Measurements from ENCODE around the gene BTNL3. TPM values are rescaled to one million over a fixed set of nuclear protein-coding genes. Genes with fewer than 3 reads are reported as not detected.
A peak's percentile ranks its signal among the peaks of the same experiment; 100 is the strongest.

Gene BTNL3
- total RNA-seq: not detected in 3 replicates
- long read RNA-seq: 0 reads

DNA sequence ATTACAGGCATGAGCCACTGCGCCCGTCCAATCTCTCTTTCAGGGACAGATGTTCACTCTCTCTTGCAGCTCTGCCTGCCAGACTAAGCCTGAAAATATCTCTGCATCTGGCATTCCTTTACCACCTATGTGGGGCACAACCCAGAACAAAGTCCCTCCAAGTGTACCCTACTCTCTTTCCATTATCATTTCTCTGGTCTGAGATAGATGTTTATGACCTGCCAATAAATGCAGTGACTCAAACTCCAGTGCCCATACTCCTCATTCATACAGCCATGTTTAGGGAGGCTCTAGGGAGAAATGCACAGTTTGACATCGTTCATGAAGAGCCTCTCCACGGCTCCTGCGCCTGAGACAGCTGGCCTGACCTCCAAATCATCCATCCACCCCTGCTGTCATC lies at the start of gene BTNL3:
Gene BTNL3, plus strand, starts transcription at position 255 of the 400 bp plus-strand sequence. CDS start 183 bp downstream, outside the sequence.
- H3K9me3 Mint-ChIP-seq (ENCODE audit: low read depth): no peaks in the 10 kb centered on the region
- no peak within 1 kb of the TSS for H3K27ac Mint-ChIP-seq (ENCODE audit: unreplicated experiment)
- TF ChIP-seq, protein P1, sequence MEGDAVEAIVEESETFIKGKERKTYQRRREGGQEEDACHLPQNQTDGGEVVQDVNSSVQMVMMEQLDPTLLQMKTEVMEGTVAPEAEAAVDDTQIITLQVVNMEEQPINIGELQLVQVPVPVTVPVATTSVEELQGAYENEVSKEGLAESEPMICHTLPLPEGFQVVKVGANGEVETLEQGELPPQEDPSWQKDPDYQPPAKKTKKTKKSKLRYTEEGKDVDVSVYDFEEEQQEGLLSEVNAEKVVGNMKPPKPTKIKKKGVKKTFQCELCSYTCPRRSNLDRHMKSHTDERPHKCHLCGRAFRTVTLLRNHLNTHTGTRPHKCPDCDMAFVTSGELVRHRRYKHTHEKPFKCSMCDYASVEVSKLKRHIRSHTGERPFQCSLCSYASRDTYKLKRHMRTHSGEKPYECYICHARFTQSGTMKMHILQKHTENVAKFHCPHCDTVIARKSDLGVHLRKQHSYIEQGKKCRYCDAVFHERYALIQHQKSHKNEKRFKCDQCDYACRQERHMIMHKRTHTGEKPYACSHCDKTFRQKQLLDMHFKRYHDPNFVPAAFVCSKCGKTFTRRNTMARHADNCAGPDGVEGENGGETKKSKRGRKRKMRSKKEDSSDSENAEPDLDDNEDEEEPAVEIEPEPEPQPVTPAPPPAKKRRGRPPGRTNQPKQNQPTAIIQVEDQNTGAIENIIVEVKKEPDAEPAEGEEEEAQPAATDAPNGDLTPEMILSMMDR (IDR thresholded peaks at IDR 0.05): no peak
- H3K4me1 Mint-ChIP-seq (ENCODE audit: low read depth): no peaks in the 10 kb centered on the region
- no peak for DNase-seq (ENCODE audit: low spot score)
- H3K27me3 Mint-ChIP-seq (ENCODE audit: low read depth): peaks cover 2% of the 10 kb centered on the region
- no peak within 1 kb of the TSS for H3K4me3 Mint-ChIP-seq (ENCODE audit: unreplicated experiment)
- no peaks in the 10 kb centered on the region for H3K36me3 Mint-ChIP-seq (ENCODE audit: low read depth)

DNA sequence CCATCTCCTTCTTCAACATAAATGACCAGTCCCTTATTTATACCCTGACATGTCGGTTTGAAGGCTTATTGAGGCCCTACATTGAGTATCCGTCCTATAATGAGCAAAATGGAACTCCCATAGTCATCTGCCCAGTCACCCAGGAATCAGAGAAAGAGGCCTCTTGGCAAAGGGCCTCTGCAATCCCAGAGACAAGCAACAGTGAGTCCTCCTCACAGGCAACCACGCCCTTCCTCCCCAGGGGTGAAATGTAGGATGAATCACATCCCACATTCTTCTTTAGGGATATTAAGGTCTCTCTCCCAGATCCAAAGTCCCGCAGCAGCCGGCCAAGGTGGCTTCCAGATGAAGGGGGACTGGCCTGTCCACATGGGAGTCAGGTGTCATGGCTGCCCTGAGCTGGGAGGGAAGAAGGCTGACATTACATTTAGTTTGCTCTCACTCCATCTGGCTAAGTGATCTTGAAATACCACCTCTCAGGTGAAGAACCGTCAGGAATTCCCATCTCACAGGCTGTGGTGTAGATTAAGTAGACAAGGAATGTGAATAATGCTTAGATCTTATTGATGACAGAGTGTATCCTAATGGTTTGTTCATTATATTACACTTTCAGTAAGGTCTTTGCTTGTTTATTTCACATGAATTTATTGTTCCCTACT lies 38.2 kb upstream of the BTNL3 start:
- H3K4me1 Mint-ChIP-seq (ENCODE audit: low read depth): no peaks in the 10 kb centered on the region
- no peaks in the 10 kb centered on the region for H3K36me3 Mint-ChIP-seq (ENCODE audit: low read depth)
- no peak overlapping the region for H3K27ac Mint-ChIP-seq (ENCODE audit: unreplicated experiment)
- TF ChIP-seq, protein P1 (IDR thresholded peaks at IDR 0.05): no peak
- H3K27me3 Mint-ChIP-seq (ENCODE audit: low read depth): peaks cover 7% of the 10 kb centered on the region
- no peak overlapping the region for H3K4me3 Mint-ChIP-seq (ENCODE audit: unreplicated experiment)
- peaks cover 2% of the 10 kb centered on the region for H3K9me3 Mint-ChIP-seq (ENCODE audit: low read depth)
- no peak for DNase-seq (ENCODE audit: low spot score)

GRCh38 chr5:180959661-180960060 lies 29.0 kb upstream of the BTNL3 start:
- H3K4me1 Mint-ChIP-seq (ENCODE audit: low read depth): peaks cover 17% of the 10 kb centered on the region
- H3K27ac Mint-ChIP-seq (ENCODE audit: unreplicated experiment): peak overlapping the region; percentile 73
- TF ChIP-seq, protein P1 (IDR thresholded peaks at IDR 0.05): no peak
- DNase-seq (ENCODE audit: low spot score): no peak
- H3K9me3 Mint-ChIP-seq (ENCODE audit: low read depth): no peaks in the 10 kb centered on the region
- H3K4me3 Mint-ChIP-seq (ENCODE audit: unreplicated experiment): no peak overlapping the region
- H3K36me3 Mint-ChIP-seq (ENCODE audit: low read depth): no peaks in the 10 kb centered on the region
- peaks cover 4% of the 10 kb centered on the region for H3K27me3 Mint-ChIP-seq (ENCODE audit: low read depth)

DNA sequence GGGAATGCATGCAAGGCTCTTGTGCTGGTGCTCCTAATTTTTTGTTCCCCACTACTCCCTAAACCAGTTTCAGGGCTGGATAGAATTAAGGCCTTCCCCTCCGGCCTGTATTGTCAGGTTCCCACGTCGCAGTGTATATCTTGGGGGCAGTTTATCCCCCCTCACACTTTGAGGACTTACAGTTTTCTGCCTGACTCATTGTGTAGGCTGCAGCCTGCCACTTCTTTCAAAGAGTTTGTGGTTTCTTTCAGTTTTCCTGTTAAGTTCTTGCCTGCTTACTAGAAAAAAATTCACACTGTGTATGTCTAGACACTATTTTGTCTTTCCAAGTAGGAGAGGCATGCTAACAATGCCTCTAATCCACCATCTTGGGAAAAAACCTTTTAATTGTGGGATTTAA lies 28.4 kb upstream of the BTNL3 start:
- Mint-ChIP-seq H3K4me1 (ENCODE audit: low read depth) (peaks cover 17% of the 10 kb centered on the region), H3K36me3 (ENCODE audit: low read depth) (no peaks in the 10 kb centered on the region), H3K27me3 (ENCODE audit: low read depth) (peaks cover 4% of the 10 kb centered on the region), H3K9me3 (ENCODE audit: low read depth) (no peaks in the 10 kb centered on the region), H3K4me3 (ENCODE audit: unreplicated experiment) (no peak overlapping the region), H3K27ac (ENCODE audit: unreplicated experiment) (peak overlapping the region; percentile 65)
- TF ChIP-seq, protein P1 (IDR thresholded peaks at IDR 0.05): no peak
- DNase-seq (ENCODE audit: low spot score): no peak

- Mint-ChIP-seq H3K4me3 (ENCODE audit: unreplicated experiment) (no peak overlapping the region), H3K4me1 (ENCODE audit: low read depth) (no peaks in the 10 kb centered on the region), H3K27ac (ENCODE audit: unreplicated experiment) (no peak overlapping the region), H3K27me3 (ENCODE audit: low read depth) (peaks cover 8% of the 10 kb centered on the region), H3K9me3 (ENCODE audit: low read depth) (no peaks in the 10 kb centered on the region), H3K36me3 (ENCODE audit: low read depth) (no peaks in the 10 kb centered on the region)
- DNase-seq (ENCODE audit: low spot score): no peak
- TF ChIP-seq, protein P1 (IDR thresholded peaks at IDR 0.05): no peak
Observed at GRCh38 chr5:180969406-180969805, 19.2 kb upstream of the BTNL3 start.

All from chondrocyte (in vitro differentiated cells).